Fibroblast of the aortic adventitia (primary cell): Measurements from ENCODE around the gene ELMO1. TPM values are rescaled to one million over a fixed set of nuclear protein-coding genes. Genes with fewer than 3 reads are reported as not detected.

Experiments
- DNase-seq: peaks from one replicate; pipeline ENCODE4 v3.0.0-alpha.2; 2010; ENCODE audit warnings: low read depth
- H3K4me3 ChIP-seq: 2 replicates; pipeline ENCODE4 v1.5.1; 2011; ENCODE audit warnings: low read depth, mild to moderate bottlenecking, control low read depth, low read length, moderate library complexity
- CTCF ChIP-seq: IDR thresholded peaks from 2 replicates; pipeline ENCODE4 v1.5.1; 2011; ENCODE audit warnings: mild to moderate bottlenecking, low read length, control low read depth, inconsistent platforms; ENCODE audit not compliant: insufficient read depth
- total RNA-seq: library from RNA; depleted of rRNA; stranded (reverse); fragments of >200 nt; gene quantifications from 2 replicates; pipeline ENCODE4 v1.2.3, GENCODE V29; 2012; ENCODE audit warnings: low replicate concordance

The ELMO1 gene
- total RNA-seq, 1 donor, result 1.3 TPM

GRCh38 chr7:37193087-37193774 is 255.4 kb downstream of the ELMO1 start:
- DNase-seq, result no peak
- no peak for TF ChIP-seq CTCF
- H3K4me3 ChIP-seq, result no peak overlapping the region

- TF ChIP-seq CTCF, result no peak
- H3K4me3 ChIP-seq, result no peak overlapping the region
- no peak for DNase-seq
These were observed 256.9 kb downstream of the ELMO1 start for GRCh38 chr7:37191797-37192196.

GRCh38 chr7:37187179-37187578 is 261.5 kb downstream of the ELMO1 start:
- TF ChIP-seq CTCF, result no peak
- H3K4me3 ChIP-seq, result no peak overlapping the region
- DNase-seq, result no peak

GRCh38 chr7:37186753-37187152 is 261.9 kb downstream of the ELMO1 start:
- TF ChIP-seq CTCF, result no peak
- H3K4me3 ChIP-seq, result no peak overlapping the region

GRCh38 chr7:37181550-37181932 is 267.1 kb downstream of the ELMO1 start:
- TF ChIP-seq CTCF, result no peak
- no peak overlapping the region for H3K4me3 ChIP-seq
- no peak for DNase-seq

More at GRCh38 chr7:37186753-37187152, 261.9 kb downstream of the ELMO1 start:
- DNase-seq, result no peak

- TF ChIP-seq CTCF, result no peak
- H3K4me3 ChIP-seq, result no peak overlapping the region
- DNase-seq, result no peak
These were observed 267.7 kb downstream of the ELMO1 start for GRCh38 chr7:37180828-37181549.
